ENCODE data around the gene SPOCK1.
A peak's percentile ranks its signal among the peaks of the same experiment; 100 is the strongest.

The SPOCK1 gene

GRCh38 chr5:137431051-137431450, 68.1 kb downstream of the SPOCK1 start:
- no peak for DNase-seq (ENCODE audit: low read depth)
- no peak overlapping the region for H3K4me3 ChIP-seq (ENCODE audit: control insufficient read depth, low read depth, low read length)
- no peak for TF ChIP-seq CTCF (conservative IDR thresholded peaks at IDR 0.05; ENCODE audit: control insufficient read depth, insufficient read depth, low read depth, low read length)

- H3K4me3 ChIP-seq (ENCODE audit: control insufficient read depth, low read depth, low read length) = no peak overlapping the region
- no peak for TF ChIP-seq CTCF (conservative IDR thresholded peaks at IDR 0.05; ENCODE audit: control insufficient read depth, insufficient read depth, low read depth, low read length)
- DNase-seq (ENCODE audit: low read depth) = peak; percentile 87
These were observed 83.9 kb downstream of the SPOCK1 start for GRCh38 chr5:137415231-137415681.

- DNase-seq (ENCODE audit: low read depth) = no peak
- no peak for TF ChIP-seq CTCF (conservative IDR thresholded peaks at IDR 0.05; ENCODE audit: control insufficient read depth, insufficient read depth, low read depth, low read length)
These were observed 84.9 kb downstream of the SPOCK1 start for GRCh38 chr5:137414112-137414755.

GRCh38 chr5:137412136-137412535, 87.0 kb downstream of the SPOCK1 start:
- no peak for DNase-seq (ENCODE audit: low read depth)
- H3K4me3 ChIP-seq (ENCODE audit: control insufficient read depth, low read depth, low read length) = no peak overlapping the region
- no peak for TF ChIP-seq CTCF (conservative IDR thresholded peaks at IDR 0.05; ENCODE audit: control insufficient read depth, insufficient read depth, low read depth, low read length)

More at GRCh38 chr5:137414112-137414755, 84.9 kb downstream of the SPOCK1 start:
- H3K4me3 ChIP-seq (ENCODE audit: control insufficient read depth, low read depth, low read length) = no peak overlapping the region

- H3K4me3 ChIP-seq (ENCODE audit: control insufficient read depth, low read depth, low read length) = no peak overlapping the region
- TF ChIP-seq CTCF (conservative IDR thresholded peaks at IDR 0.05; ENCODE audit: control insufficient read depth, insufficient read depth, low read depth, low read length) = no peak
- no peak for DNase-seq (ENCODE audit: low read depth)
These were observed 88.7 kb downstream of the SPOCK1 start for GRCh38 chr5:137410234-137411010.

GRCh38 chr5:137409736-137410135, 89.4 kb downstream of the SPOCK1 start:
- TF ChIP-seq CTCF (conservative IDR thresholded peaks at IDR 0.05; ENCODE audit: control insufficient read depth, insufficient read depth, low read depth, low read length) = no peak

More at GRCh38 chr5:137409736-137410135, 89.4 kb downstream of the SPOCK1 start:
- H3K4me3 ChIP-seq (ENCODE audit: control insufficient read depth, low read depth, low read length) = no peak overlapping the region
- DNase-seq (ENCODE audit: low read depth) = no peak

Data from fibroblast of mammary gland (primary cell).